Stimulated activated CD8-positive, alpha-beta memory T cell treated with anti-CD3 and anti-CD28 coated beads, Interleukin-4, amount 100 ng/mL, for 24 hours (primary cell): Measurements from ENCODE around the gene HOXD10.

Experiments used
- DNase-seq: peaks from one replicate; pipeline ENCODE4 v3.0.0-alpha.2; 2020; ENCODE audit warnings: low read depth

Gene HOXD10

DNA sequence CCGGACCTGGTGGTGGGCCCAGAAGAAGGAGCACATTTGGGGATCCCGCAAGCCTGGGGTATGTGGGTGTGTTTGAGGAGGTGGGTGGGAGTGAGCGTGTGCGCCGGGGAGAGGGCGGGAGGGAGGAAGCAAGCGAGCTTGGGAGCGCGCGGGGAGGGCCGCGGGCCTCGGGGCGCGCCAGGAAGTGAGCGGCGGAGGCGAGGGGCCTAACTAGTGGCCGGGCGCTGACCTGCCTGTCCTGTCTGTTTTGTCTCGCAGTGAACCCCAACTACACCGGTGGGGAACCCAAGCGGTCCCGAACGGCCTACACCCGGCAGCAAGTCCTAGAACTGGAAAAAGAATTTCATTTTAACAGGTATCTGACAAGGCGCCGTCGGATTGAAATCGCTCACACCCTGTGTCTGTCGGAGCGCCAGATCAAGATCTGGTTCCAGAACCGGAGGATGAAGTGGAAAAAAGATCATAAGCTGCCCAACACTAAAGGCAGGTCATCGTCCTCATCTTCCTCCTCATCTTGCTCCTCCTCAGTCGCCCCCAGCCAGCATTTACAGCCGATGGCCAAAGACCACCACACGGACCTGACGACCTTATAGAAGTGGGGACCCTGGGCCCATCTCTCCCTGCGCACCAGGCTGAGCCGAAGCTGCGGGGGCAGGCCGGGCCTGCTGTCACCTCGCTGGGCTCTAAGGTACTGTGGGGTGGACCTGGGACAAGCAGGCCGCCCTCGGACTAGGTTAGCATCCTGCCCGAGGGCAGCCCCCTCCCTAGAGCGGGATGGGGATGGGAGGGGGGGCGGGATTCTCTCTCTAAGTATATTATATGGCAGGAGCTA, 36.0 kb downstream of the HOXD10 start:
- DNase-seq: no peak

DNA sequence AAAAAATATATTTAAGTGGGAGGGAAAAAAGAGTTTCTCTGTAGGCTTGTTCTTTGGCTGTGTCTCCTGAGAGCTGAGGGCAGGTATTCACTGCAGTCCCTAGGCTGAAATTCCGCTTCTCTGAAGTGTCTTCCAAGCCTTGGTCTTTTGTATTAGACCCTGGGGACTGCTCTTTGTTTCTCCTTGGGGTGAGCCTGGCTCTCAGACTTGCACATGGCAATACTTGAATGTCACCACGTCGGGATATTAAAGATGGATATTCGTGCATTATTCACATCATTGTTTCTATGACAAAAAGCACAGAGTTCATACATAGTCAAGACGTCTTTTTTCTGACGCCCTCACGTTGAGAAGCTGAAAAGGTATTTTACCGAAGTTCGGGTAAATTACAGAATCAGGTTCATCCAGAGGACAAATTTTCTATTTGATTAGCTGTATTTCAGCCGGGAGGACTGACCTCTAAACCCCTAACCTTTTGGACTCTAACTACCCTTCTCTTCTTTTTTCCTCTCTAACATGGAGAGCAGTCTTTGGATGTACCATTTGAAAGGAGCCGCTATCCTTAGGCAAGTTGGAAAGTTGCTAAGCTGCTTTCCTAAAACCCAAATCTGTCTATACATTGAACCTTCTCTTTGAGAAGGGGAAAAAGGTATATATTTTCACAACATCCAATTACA, 38.1 kb downstream of the HOXD10 start:
- DNase-seq: no peak

DNA sequence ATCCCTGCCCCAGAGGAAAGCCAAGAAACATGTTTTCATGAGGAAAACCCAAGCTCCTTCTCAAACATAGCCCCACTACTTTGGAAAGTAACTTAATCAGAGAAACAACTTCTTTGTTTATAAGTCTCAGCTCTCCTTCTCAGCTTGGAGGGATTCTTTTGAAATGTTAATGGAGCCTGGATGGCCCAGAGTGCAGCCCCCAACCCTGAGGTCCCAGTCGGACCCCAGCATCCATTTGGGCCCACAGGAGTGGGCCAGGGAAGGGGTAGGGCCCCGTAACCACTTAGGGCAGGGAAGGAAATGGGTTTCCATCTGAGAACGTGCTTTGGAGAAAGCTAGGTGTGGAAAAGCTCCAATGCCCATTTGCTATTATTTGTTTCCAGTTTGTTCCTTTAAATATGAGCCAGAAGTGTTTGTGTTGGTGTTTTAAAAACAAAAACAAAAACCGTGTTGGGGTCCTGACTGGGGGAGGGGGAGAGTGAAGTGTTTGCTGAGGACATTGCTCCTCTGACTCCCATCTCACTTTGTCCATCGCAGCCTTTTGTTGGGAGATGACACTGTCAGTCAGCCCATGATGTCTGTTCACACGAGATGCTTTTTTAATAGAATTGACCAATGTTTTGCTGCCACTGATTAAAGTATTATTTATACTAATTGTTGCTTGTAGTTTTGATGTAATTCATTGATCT, 38.9 kb downstream of the HOXD10 start:
- no peak for DNase-seq

GRCh38 chr2:176156301-176156806, 39.8 kb downstream of the HOXD10 start:
- no peak for DNase-seq

- DNase-seq: no peak
Measured at GRCh38 chr2:176156807-176157498, 40.4 kb downstream of the HOXD10 start, which contains the start of gene HOXD3. HOXD3 (plus strand) TSS chr2:176157307; CDS start chr2:176169115, 11,808 bp downstream.

DNA sequence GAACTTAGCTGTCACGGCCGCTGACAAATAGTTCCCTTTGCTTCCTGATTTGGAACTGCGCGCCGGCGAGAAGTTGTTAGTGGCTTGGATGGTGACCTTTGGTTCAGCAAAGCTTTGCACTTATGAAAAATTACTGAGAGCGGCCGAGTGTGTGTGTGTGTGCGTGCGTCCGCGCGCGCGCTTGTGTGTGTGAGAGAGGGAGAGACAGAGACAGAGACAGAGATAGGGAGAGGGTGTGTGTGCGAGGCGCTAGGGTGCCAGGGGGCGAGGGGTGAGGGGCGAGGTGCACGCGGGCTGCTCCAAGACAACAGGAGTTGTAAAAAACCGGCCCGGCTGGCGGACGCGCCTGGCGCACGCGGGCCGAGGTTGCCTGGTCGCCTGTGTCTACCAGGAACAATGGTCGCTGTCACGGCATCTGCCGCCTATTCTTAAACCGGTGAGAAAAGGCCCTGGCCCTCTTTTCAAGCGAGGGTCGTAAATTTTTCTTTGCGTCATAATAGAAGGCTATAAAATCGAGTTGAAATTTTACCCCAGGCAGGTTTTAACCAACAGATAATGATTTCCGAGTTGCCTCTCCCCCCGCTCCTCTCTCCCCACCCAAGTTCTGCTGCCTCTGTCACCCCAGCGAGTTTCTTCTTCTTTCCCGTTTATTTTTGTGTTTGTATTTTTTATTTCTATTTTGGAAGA, 41.1 kb downstream of the HOXD10 start:
- DNase-seq: no peak

DNA sequence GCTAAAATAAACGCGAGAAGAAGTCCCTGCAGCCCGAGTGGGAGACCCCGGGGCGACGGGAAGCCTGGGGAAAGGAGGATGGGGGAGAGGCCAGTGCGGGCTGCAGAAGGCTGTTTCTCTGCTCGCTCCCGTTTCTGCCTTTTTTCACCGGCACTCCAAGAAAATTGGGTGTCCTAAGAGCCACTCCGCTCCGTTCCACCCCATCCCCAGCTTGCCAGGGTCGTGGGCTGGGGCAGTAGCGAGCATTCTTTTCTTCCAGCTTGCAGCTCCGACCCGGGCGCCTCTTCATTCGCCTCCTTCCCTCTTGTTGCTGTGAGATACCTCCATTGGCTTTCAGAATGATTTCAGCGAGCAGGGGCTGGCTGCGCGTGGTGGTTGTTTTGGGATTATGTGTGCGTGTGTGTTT, 41.6 kb downstream of the HOXD10 start:
- no peak for DNase-seq

DNA sequence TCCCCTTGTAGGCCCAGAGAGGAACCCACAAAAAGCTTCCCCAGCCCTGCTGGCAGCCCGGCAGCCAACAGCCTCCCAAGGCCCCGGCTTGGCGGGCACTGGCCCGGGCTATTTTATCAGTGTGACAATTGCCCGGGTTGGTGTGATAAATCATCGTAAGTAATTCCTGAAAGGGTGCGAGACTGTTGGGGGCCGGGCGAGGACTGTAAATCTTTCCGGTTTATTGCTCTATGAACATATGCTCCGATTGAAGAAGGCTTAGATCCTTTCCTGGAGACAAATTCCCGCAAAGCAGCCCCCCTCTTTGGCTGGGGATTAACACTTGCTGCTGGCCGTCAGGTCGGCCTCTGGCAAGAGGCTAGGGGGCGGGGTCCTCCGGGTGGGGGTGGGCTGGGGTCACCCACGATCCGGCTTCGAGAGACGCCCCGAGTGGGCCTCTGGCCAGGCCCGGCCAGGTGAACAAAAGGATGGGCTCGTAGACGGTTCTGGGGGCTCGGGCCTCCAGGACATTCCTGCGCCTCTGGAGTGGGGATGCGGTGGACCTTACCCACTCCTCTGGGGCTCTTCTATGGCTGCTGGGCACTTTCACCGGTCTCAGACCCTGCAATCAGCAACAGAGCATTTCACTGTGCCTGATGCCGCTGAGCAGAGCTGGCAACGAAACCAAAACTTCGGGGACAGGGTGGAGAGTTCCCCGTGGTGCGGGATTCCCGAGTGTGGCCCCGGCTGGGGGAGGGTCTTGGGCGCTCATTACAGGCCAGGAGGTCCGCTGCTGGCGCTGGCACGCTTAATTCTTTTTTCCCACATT, 42.5 kb downstream of the HOXD10 start:
- DNase-seq: no peak

DNA sequence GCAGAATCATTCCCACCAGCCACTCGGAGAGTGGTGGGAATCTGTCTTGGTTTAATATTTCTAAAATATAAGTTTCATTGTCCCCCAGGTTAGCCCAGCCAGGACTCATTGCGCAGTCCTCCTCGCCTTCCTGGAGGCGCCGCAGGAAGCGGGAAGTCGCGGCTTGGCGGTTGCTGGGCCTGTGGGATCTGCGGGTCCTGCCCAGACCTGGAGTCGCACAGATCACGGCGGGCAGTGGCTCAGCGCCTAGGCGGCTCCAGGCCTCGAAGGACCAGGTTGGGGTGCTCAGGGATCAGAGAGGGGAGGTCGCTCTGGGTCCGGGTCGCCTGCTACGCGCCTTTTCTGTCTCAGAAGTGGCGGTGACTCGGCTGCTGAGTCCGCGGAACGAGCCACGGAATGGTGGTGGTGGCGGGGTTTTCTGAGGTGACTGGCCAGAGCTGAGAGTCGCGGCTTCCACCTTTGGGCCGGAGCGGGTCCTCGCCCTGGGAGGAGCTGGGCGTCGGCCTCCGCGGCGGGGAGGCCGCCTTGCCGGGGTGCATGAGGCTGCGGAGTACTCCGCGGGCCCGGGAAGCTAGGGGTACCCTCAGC, 43.2 kb downstream of the HOXD10 start:
- no peak for DNase-seq

- DNase-seq: no peak
Measured at GRCh38 chr2:176160251-176160985, 43.8 kb downstream of the HOXD10 start.

- DNase-seq: no peak
Measured at GRCh38 chr2:176160986-176161824, 44.6 kb downstream of the HOXD10 start.

- DNase-seq: no peak
Measured at GRCh38 chr2:176161825-176162626, 45.4 kb downstream of the HOXD10 start.

DNA sequence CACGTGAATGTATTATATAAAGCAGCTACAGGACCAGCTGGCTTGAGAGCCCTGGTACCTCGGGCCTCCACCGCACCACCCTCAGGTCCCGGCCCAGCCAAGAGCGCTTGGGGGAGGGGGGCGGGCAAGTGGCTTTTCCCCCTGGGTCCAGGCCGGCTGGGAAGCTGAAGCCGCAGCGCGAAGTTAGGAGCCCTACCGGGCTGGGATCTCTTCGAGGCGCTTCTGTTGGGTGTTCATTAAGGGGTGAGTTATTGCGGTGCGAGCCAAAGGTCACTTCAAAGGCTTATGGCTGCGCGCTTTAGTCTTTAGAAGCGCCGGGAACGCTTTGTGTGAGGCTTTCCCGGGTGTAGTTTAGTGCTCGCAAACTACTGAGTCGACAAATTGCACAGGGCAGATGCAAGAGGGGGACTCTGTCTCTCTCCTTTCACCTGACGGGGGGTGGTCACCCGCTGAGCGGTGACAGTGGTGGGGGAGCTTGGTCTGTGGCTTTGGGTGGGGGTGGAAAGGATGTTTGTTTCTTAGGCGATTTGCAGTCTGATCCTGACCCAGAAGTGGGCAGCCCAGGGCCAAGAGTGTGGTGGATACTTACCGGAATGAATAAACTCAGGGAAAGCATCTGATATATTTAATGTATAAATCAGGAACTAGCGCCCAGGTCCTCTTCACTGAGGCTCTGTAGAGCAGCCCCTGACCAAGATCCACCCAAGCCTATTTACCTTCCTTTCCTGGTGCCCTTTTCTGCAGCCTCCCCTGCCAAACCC, 46.5 kb downstream of the HOXD10 start:
- no peak for DNase-seq

DNA sequence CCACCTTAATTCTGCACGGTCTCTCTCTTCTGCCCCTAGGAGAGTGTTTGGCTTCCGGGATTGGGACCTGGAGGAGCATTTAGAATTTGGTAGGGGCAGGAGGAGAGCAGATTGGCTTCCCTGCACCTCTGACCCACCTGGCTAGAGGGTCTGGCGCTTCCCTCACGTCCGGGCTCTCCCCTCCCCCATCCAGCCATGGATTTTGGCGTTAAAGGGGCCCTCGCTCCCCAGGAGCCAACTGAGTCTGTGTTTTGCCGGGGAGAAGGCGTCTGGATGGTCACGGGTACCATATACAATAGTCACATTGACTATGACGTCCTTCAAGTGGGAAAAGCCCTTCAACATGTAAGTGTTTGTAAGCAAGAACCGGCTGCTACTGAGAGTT, 47.1 kb downstream of the HOXD10 start:
- no peak for DNase-seq

DNA sequence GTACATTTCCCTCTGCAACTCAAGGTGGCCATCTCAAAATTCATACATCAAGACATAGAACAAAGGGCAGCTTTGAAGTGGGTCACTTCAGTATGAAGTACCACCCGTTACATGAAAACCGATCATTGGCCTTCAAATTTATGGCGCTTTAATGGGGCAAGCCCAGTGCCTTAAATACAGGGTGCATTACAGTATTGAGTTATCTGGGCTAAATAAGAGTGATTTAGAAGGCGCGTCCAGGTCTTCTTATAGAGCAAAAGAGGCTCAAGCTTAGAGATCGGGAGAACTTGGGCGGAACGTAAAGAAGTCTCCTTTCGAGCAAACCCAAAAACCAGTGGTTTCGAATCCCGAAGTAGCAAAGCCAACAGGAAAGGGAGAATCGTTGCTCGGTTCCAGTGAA, 47.6 kb downstream of the HOXD10 start:
- no peak for DNase-seq

DNA sequence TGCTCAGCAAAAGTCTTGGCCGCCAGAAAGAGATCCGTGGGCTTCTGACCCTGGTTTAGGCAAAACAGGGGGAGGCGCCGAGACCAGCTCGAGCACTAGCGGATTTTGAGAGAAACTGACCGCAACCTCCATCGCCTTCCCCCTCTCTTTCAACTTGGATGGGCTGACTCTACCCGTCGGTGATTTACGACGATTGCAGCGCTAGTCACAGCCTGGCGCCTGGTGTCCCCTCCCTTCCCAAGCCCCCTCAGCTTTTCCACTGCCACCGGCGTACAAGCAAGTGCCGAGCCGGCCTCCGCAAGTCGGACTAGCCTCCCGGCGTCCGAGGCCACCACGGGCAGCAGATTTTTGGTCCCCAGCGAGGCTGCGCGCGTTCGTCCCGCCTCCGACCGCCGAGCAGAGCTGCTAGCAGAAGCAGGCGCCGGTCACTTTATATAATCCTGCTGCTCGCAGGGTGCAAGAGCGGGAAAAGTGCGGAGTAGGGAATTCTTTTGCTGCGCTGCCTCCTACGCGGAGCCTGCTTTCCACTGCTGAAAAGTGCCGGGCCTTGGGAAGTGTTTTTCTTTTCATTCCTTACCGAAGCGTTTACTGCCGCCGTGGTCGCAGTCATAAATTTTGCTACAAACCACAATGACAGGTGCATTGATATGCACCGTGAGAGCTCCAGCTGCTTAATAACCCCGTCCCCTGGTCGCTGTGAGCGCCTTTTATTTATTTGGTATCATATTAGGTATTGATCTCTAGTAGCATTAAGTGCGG, 48.2 kb downstream of the HOXD10 start:
- DNase-seq: no peak
